Panc1 (cell line): Measurements from ENCODE around the gene C1QL2. TPM values are rescaled to one million over a fixed set of nuclear protein-coding genes. Genes with fewer than 3 reads are reported as not detected.

Source experiments
- ATAC-seq: fragments of 200-7000 bp; cut with Tn5 transposase; 2 replicates; pipeline ENCODE4 v1.9.1; 2020; ENCODE audit warnings: mild to moderate bottlenecking, moderate library complexity
- BruUV-seq: library from RNA; stranded (reverse); fragments of 400-500 nt; replicated peaks from 2 replicates; lab custom pipeline; 2021; lab: Mats Ljungman, UMichigan
- CTCF ChIA-PET: fragments of 300-600 bp; sonication (Branson Sonifier 250); formaldehyde crosslinking; loops from one replicate; lab custom pipeline; 2022; ENCODE audit warnings: antibody characterized with exemption; lab: Charles Lee
- POLR2A ChIA-PET: fragments of 300-600 bp; sonication (Branson Sonifier 250); formaldehyde crosslinking; loops from one replicate; lab custom pipeline; 2022; ENCODE audit warnings: antibody characterized with exemption; lab: Charles Lee
- DNase-seq: peaks from one replicate; pipeline ENCODE4 v3.0.0-alpha.2; 2010; ENCODE audit warnings: low read depth, low spot score
- H3K27ac ChIP-seq: 2 replicates; pipeline ENCODE4 v1.5.1; 2011; ENCODE audit warnings: mild to moderate bottlenecking, low read length, inconsistent platforms
- H3K27me3 ChIP-seq: fragments of 200-500 bp; sonication (Bioruptor generic); 2 replicates; pipeline ENCODE4 v1.6.0; 2014; ENCODE audit warnings: low read length, inconsistent platforms; ENCODE audit not compliant: control insufficient read depth, insufficient read depth
- H3K36me3 ChIP-seq: fragments of 200-500 bp; sonication (Bioruptor generic); 2 replicates; pipeline ENCODE4 v1.5.1; 2014; ENCODE audit warnings: inconsistent platforms, mild to moderate bottlenecking, low read length, moderate library complexity; ENCODE audit not compliant: control insufficient read depth, insufficient read depth
- H3K4me1 ChIP-seq: 2 replicates; pipeline ENCODE4 v1.5.1; 2011; ENCODE audit warnings: inconsistent platforms, mild to moderate bottlenecking, low read length, moderate library complexity; ENCODE audit not compliant: control insufficient read depth, insufficient read depth
- H3K4me3 ChIP-seq, 2 experiments: 2 replicates each; pipeline ENCODE4 v1.5.1; 2011 to 2012; ENCODE audit warnings: low read depth in 2 of 2, low read length in 2 of 2, mild to moderate bottlenecking in 2 of 2, inconsistent platforms in 1 of 2, moderate library complexity in 1 of 2
- H3K9me3 ChIP-seq: fragments of 200-500 bp; sonication (Bioruptor generic); 2 replicates; pipeline ENCODE4 v1.5.1; 2014; ENCODE audit warnings: low read depth, mild to moderate bottlenecking, inconsistent platforms, low read length, moderate library complexity; ENCODE audit not compliant: control insufficient read depth, insufficient read depth
- CTCF ChIP-seq: fragments of 450-650 bp; IDR thresholded peaks from 2 replicates; pipeline ENCODE4 v1.5.1; 2017; ENCODE audit warnings: mild to moderate bottlenecking
- POLR2AphosphoS5 ChIP-seq: IDR thresholded peaks from 2 replicates; pipeline ENCODE4 v1.6.1; 2012; ENCODE audit warnings: mild to moderate bottlenecking, low read depth, low read length, moderate library complexity
- SIN3A ChIP-seq: IDR thresholded peaks from 2 replicates; pipeline ENCODE4 v1.6.1; 2012; ENCODE audit warnings: low read depth, mild to moderate bottlenecking, low read length, moderate library complexity, borderline replicate concordance; ENCODE audit not compliant: insufficient read depth
- TCF7L2 ChIP-seq: IDR thresholded peaks from 2 replicates; pipeline ENCODE4 v1.6.1; 2011; ENCODE audit warnings: mild to moderate bottlenecking, low read depth, low read length, inconsistent platforms
- in situ Hi-C: cut with HindIII; loops from 2 replicates; pipeline ENCODE4 v1.10.0; 2016; ENCODE audit warnings: low sequenced_read_pairs, low pct_unique_long_range_greater_than_20kb
- intact Hi-C: fragments of 100-400 bp; cut with micrococcal nuclease; formaldehyde crosslinking; loops from one replicate; pipeline ENCODE4 v1.10.0; 2022; ENCODE audit not compliant: unreplicated experiment
- total RNA-seq: library from RNA; stranded (reverse); gene quantifications from one replicate; pipeline ENCODE4 v1.2.1, GENCODE V29; 2021; ENCODE audit not compliant: unreplicated experiment
- TF ChIP-seq, protein P1 (sequence below), 2 experiments: IDR thresholded peaks; 2 replicates each; pipeline ENCODE4 v1.6.1; 2011 to 2012; ENCODE audit warnings: low read depth in 2 of 2, control low read depth in 1 of 2, low read length in 1 of 2, mild to moderate bottlenecking in 1 of 2, moderate library complexity in 1 of 2; ENCODE audit not compliant: insufficient read depth in 1 of 2

C1QL2 gene
- total RNA-seq, 1 experiment from 2014 or later = not detected

DNA sequence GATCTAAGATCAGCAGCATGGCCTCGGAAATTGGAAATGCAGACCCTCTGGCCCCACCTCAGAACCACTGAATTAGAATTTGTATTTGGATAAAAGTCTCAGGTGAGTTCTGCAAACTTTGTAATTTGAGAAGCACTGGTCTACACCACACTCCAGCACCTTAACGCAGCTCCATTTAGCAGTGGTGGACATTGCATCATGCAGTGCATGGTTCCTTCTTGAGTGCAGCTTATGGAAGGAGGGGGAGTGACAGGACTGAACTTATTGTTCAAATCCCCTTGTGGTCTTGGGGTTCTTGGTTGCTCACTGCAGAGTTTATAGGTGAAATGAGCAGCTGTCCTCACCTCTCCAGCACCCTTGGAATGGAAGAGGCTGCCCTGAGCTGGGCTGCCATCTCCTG, 47.6 kb upstream of the C1QL2 start:
- intact Hi-C loops = no loop called here
- DNase-seq (no peak), ATAC-seq (no peak)
- H3K4me1 ChIP-seq = no peaks in the 10 kb centered on the region
- H3K36me3 ChIP-seq = no peaks in the 10 kb centered on the region
- H3K9me3 ChIP-seq = no peaks in the 10 kb centered on the region
- H3K4me3 ChIP-seq = no peak overlapping the region
- ChIA-PET POLR2A (no interaction called here), CTCF (no interaction called here)
- no peaks in the 10 kb centered on the region for H3K27me3 ChIP-seq
- in situ Hi-C loops = no loop called here
- TF ChIP-seq CTCF (no peak), SIN3A (no peak)
- no peak overlapping the region for H3K27ac ChIP-seq
- BruUV-seq = no TSS peak

DNA sequence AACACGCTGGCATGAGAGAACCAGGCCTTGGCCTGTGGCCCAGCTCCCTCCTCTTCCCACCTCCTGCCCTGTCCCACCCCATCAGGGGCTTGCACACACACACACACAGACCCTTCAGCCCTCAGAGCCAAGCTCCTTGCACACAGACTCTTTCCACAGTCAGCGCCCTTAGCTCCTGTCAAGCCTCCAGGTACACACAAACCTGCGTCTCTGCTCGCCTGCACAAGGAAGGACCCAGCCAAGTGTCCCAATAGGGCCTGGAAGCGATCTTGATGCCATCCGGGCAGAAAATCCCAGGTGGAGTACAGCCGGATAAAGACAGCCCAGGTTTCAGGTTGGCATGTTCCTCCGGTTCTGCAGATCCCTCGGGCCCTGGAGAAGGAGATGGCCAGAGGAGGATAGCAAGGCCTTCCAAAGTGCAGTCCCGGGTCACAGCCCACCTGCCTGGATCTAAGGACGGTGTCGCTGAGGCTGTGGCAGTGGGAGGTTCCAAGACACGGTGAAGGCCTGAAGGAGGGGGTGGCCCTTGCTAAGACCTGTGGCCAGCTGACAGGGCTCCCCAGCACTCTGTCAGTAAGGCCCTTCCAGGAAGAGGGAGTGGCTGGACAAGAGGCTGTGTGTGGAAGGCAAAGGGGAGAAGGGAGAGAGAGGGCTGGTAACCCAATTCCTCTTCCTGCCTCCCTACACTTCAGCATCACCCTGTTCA, 46.6 kb upstream of the C1QL2 start:
- ChIA-PET POLR2A (no interaction called here), CTCF (no interaction called here)
- H3K36me3 ChIP-seq = no peaks in the 10 kb centered on the region
- H3K27me3 ChIP-seq = no peaks in the 10 kb centered on the region
- no peak overlapping the region for H3K4me3 ChIP-seq
- no TSS peak for BruUV-seq
- no peaks in the 10 kb centered on the region for H3K4me1 ChIP-seq
- no peak for TF ChIP-seq TCF7L2
- intact Hi-C loops (no loop called here), in situ Hi-C loops (no loop called here)
- DNase-seq (no peak), ATAC-seq (no peak)
- H3K27ac ChIP-seq = no peak overlapping the region
- no peaks in the 10 kb centered on the region for H3K9me3 ChIP-seq

- ChIA-PET CTCF (no interaction called here), POLR2A (no interaction called here)
- ATAC-seq (no peak), DNase-seq (no peak)
- H3K36me3 ChIP-seq = no peaks in the 10 kb centered on the region
- H3K9me3 ChIP-seq = no peaks in the 10 kb centered on the region
- no peaks in the 10 kb centered on the region for H3K4me1 ChIP-seq
- no TSS peak for BruUV-seq
- in situ Hi-C loops = no loop called here
- H3K4me3 ChIP-seq = no peak overlapping the region
- H3K27ac ChIP-seq = no peak overlapping the region
- intact Hi-C loops = no loop called here
- no peaks in the 10 kb centered on the region for H3K27me3 ChIP-seq
- TF ChIP-seq SIN3A (no peak), TCF7L2 (no peak), CTCF (no peak), POLR2AphosphoS5 (no peak)
- TF ChIP-seq, protein P1, sequence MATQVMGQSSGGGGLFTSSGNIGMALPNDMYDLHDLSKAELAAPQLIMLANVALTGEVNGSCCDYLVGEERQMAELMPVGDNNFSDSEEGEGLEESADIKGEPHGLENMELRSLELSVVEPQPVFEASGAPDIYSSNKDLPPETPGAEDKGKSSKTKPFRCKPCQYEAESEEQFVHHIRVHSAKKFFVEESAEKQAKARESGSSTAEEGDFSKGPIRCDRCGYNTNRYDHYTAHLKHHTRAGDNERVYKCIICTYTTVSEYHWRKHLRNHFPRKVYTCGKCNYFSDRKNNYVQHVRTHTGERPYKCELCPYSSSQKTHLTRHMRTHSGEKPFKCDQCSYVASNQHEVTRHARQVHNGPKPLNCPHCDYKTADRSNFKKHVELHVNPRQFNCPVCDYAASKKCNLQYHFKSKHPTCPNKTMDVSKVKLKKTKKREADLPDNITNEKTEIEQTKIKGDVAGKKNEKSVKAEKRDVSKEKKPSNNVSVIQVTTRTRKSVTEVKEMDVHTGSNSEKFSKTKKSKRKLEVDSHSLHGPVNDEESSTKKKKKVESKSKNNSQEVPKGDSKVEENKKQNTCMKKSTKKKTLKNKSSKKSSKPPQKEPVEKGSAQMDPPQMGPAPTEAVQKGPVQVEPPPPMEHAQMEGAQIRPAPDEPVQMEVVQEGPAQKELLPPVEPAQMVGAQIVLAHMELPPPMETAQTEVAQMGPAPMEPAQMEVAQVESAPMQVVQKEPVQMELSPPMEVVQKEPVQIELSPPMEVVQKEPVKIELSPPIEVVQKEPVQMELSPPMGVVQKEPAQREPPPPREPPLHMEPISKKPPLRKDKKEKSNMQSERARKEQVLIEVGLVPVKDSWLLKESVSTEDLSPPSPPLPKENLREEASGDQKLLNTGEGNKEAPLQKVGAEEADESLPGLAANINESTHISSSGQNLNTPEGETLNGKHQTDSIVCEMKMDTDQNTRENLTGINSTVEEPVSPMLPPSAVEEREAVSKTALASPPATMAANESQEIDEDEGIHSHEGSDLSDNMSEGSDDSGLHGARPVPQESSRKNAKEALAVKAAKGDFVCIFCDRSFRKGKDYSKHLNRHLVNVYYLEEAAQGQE (IDR thresholded peaks at IDR 0.05; ENCODE audit: insufficient read depth in 1 of 2, low read depth in 2 of 2, low read length in 1 of 2) = no peak
Measured at GRCh38 chr2:119204525-119204924, 46.0 kb upstream of the C1QL2 start.
